Ureter (tissue), 1 donor: ENCODE results near the gene STEAP3. TPM values are rescaled to one million over a fixed set of nuclear protein-coding genes. Genes with fewer than 3 reads are reported as not detected.
A peak's percentile ranks its signal among the peaks of the same experiment; 100 is the strongest.

Experiments used
- DNase-seq: peaks from one replicate; pipeline ENCODE4 v3.0.0-alpha.2; 2020; ENCODE audit warnings: low spot score
- total RNA-seq: library from RNA; stranded (reverse); gene quantifications from one replicate; pipeline ENCODE4 v1.2.4, GENCODE V29; 2023
- donor health status: DM: yes; HTN: yes; CAD: no.

The STEAP3 gene
- total RNA-seq, 1 donor from 2014 or later: 40.7 TPM

- DNase-seq: no peak
These were observed 23.5 kb downstream of the STEAP3 start for GRCh38 chr2:119246884-119247843.

- DNase-seq: no peak
These were observed 24.2 kb downstream of the STEAP3 start for GRCh38 chr2:119247844-119248271.

GRCh38 chr2:119248311-119248710 is 24.7 kb downstream of the STEAP3 start:
- DNase-seq: no peak

GRCh38 chr2:119248751-119249150 is 25.1 kb downstream of the STEAP3 start:
- no peak for DNase-seq

- DNase-seq: no peak
These were observed 25.7 kb downstream of the STEAP3 start for GRCh38 chr2:119249311-119249710.

GRCh38 chr2:119249855-119250717 is 26.5 kb downstream of the STEAP3 start:
- peak; percentile 17 for DNase-seq

GRCh38 chr2:119250718-119251290 is 27.2 kb downstream of the STEAP3 start:
- DNase-seq: no peak

- no peak for DNase-seq
These were observed 28.0 kb downstream of the STEAP3 start for GRCh38 chr2:119251652-119252051.

- no peak for DNase-seq
These were observed 28.8 kb downstream of the STEAP3 start for GRCh38 chr2:119252186-119253113.

- DNase-seq: no peak
These were observed 29.6 kb downstream of the STEAP3 start for GRCh38 chr2:119253114-119253702.

GRCh38 chr2:119253760-119254600 is 30.3 kb downstream of the STEAP3 start:
- DNase-seq: no peak

- no peak for DNase-seq
These were observed 31.0 kb downstream of the STEAP3 start for GRCh38 chr2:119254601-119255080.

GRCh38 chr2:119255760-119256581 is 32.3 kb downstream of the STEAP3 start:
- no peak for DNase-seq

GRCh38 chr2:119256582-119256921 is 32.9 kb downstream of the STEAP3 start:
- no peak for DNase-seq

GRCh38 chr2:119257198-119257597 is 33.6 kb downstream of the STEAP3 start:
- no peak for DNase-seq

GRCh38 chr2:119259296-119259860 is 35.7 kb downstream of the STEAP3 start:
- no peak for DNase-seq

- no peak for DNase-seq
These were observed 37.2 kb downstream of the STEAP3 start for GRCh38 chr2:119260646-119261492.
